DOHH2 (cell line): ENCODE measurements around the gene VWA3B.

Experiments used
- H3F3A ChIP-seq: fragments of 200-600 bp; sonication (generic), shearing (Covaris generic); 2 replicates; pipeline ENCODE4 v1.6.0; 2016; ENCODE audit warnings: antibody characterized with exemption, mild to moderate bottlenecking; ENCODE audit not compliant: control insufficient read depth, insufficient read depth
- H3K27ac ChIP-seq: fragments of 200-600 bp; sonication (generic); 2 replicates; pipeline ENCODE4 v1.5.1; 2014; ENCODE audit warnings: low read depth, mild to moderate bottlenecking, low read length, moderate library complexity
- H3K27me3 ChIP-seq: fragments of 200-600 bp; sonication (generic); 2 replicates; pipeline ENCODE4 v1.6.1; 2014; ENCODE audit warnings: mild to moderate bottlenecking, low read length, mixed read lengths; ENCODE audit not compliant: control insufficient read depth
- H3K36me3 ChIP-seq: fragments of 200-600 bp; sonication (generic); 2 replicates; pipeline ENCODE4 v1.6.1; 2014; ENCODE audit warnings: mild to moderate bottlenecking, low read length, moderate library complexity, mixed read lengths; ENCODE audit not compliant: control insufficient read depth
- H3K4me1 ChIP-seq: fragments of 200-600 bp; sonication (generic); 2 replicates; pipeline ENCODE4 v1.6.1; 2014; ENCODE audit warnings: mild to moderate bottlenecking, low read length, mixed read lengths; ENCODE audit not compliant: control insufficient read depth
- H3K4me2 ChIP-seq: fragments of 200-600 bp; sonication (generic); 2 replicates; pipeline ENCODE4 v1.6.0; 2014; ENCODE audit warnings: mild to moderate bottlenecking, low read length, moderate library complexity
- H3K4me3 ChIP-seq: fragments of 200-600 bp; sonication (generic); 2 replicates; pipeline ENCODE4 v1.5.1; 2014; ENCODE audit warnings: mild to moderate bottlenecking, low read length, mixed read lengths
- H3K79me2 ChIP-seq: fragments of 200-600 bp; sonication (generic); 2 replicates; pipeline ENCODE4 v1.6.1; 2014; ENCODE audit warnings: mild to moderate bottlenecking, low read length, mixed read lengths; ENCODE audit not compliant: control insufficient read depth
- H3K9me2 ChIP-seq: fragments of 200-600 bp; sonication (generic); replicated peaks from 2 replicates; pipeline ENCODE4 v1.6.1; 2014; ENCODE audit warnings: mild to moderate bottlenecking, low read length, mixed read lengths; ENCODE audit not compliant: control insufficient read depth
- H3K9me3 ChIP-seq: fragments of 200-600 bp; sonication (generic); 2 replicates; pipeline ENCODE4 v1.6.1; 2014; ENCODE audit warnings: antibody characterized with exemption, low read length, mixed read lengths; ENCODE audit not compliant: control insufficient read depth, insufficient read depth
- H4K20me1 ChIP-seq: fragments of 200-600 bp; sonication (generic); 2 replicates; pipeline ENCODE4 v1.6.0; 2014; ENCODE audit warnings: low read depth, mild to moderate bottlenecking, antibody characterized with exemption, low read length, moderate library complexity; ENCODE audit not compliant: control insufficient read depth, insufficient read depth
- EZH2phosphoT487 ChIP-seq: fragments of 200-600 bp; sonication (generic); IDR thresholded peaks from 2 replicates; pipeline ENCODE4 v1.6.1; 2017; ENCODE audit warnings: borderline replicate concordance, mild to moderate bottlenecking, antibody characterized with exemption, low read length, moderate library complexity, mixed read lengths
- TF ChIP-seq, protein P1 (sequence below): fragments of 200-600 bp; sonication (generic); IDR thresholded peaks from one replicate; pipeline ENCODE4 v1.5.1; 2014; ENCODE audit warnings: antibody characterized with exemption, mild to moderate bottlenecking, low read depth, low read length; ENCODE audit not compliant: poor library complexity, severe bottlenecking

The VWA3B gene

DNA sequence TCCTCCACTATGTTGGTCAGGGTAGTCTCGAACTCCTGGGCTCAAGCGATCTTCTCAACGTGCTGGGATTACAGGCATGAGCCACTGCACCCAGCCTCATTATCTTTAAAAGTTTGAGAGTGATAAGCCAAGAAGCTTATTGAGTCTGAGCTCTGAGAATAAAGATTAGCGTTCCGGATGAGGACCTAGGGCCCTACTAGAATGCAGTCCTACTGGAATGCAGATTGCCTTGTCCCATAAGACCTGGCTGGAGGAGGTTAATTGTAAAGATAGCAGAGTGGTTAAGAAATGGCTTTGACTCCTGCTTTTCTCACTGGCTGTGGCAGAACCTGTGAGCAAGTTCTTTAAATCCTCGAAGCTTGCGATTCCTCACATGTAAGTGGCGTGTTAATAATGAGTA lies 4.0 kb downstream of the VWA3B start:
- Histone ChIP-seq H4K20me1 (no peaks in the 10 kb centered on the region), H3K4me1 (peaks cover 57% of the 10 kb centered on the region), H3K27ac (no peak overlapping the region), H3K27me3 (no peaks in the 10 kb centered on the region; the same call in none of the 2 replicates), H3F3A (0 out of 2 replicates have a peak, but pooled peaks cover 6% of the 10 kb centered on the region), H3K4me3 (no peak overlapping the region), H3K9me3 (peaks cover 5% of the 10 kb centered on the region; the same call in 1 of the 2 replicates), H3K79me2 (no peaks in the 10 kb centered on the region), H3K36me3 (no peaks in the 10 kb centered on the region), H3K9me2 (no peaks in the 10 kb centered on the region), H3K4me2 (no peak overlapping the region)
- TF ChIP-seq, protein P1, sequence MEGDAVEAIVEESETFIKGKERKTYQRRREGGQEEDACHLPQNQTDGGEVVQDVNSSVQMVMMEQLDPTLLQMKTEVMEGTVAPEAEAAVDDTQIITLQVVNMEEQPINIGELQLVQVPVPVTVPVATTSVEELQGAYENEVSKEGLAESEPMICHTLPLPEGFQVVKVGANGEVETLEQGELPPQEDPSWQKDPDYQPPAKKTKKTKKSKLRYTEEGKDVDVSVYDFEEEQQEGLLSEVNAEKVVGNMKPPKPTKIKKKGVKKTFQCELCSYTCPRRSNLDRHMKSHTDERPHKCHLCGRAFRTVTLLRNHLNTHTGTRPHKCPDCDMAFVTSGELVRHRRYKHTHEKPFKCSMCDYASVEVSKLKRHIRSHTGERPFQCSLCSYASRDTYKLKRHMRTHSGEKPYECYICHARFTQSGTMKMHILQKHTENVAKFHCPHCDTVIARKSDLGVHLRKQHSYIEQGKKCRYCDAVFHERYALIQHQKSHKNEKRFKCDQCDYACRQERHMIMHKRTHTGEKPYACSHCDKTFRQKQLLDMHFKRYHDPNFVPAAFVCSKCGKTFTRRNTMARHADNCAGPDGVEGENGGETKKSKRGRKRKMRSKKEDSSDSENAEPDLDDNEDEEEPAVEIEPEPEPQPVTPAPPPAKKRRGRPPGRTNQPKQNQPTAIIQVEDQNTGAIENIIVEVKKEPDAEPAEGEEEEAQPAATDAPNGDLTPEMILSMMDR: no peak

DNA sequence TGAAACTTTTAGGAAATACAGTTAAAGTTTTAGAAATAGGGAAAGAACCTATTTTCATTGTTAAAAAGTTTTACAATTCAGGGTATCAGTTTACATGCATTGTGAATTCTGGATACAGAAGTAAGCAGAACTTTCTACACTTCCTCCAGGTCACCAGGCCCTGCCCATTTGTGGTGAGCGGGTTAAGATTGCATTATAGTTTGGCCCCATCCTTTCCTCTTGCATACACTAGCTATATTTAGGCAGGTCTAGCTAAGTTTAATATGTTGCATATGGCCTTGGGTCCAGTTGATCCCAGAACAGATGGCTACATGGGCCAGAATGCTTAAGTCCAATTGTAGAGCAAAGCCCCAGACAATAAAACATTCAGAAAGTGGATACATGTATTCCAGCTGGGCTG lies 4.8 kb downstream of the VWA3B start:
- no peaks in the 10 kb centered on the region for H4K20me1 ChIP-seq
- H3K4me1 ChIP-seq: peaks cover 49% of the 10 kb centered on the region
- no peak overlapping the region for H3K4me3 ChIP-seq
- no peak overlapping the region for H3K4me2 ChIP-seq
- no peaks in the 10 kb centered on the region for H3K27me3 ChIP-seq
- no peak overlapping the region for H3K27ac ChIP-seq
- no peaks in the 10 kb centered on the region for H3K9me2 ChIP-seq
- peaks cover 5% of the 10 kb centered on the region; the same call in 1 of the 2 replicates for H3K9me3 ChIP-seq
- no peaks in the 10 kb centered on the region for H3K79me2 ChIP-seq
- 0 out of 2 replicates have a peak, but pooled peaks cover 6% of the 10 kb centered on the region for H3F3A ChIP-seq
- TF ChIP-seq, protein P1: no peak
- no peak for TF ChIP-seq EZH2phosphoT487
- no peaks in the 10 kb centered on the region for H3K36me3 ChIP-seq

DNA sequence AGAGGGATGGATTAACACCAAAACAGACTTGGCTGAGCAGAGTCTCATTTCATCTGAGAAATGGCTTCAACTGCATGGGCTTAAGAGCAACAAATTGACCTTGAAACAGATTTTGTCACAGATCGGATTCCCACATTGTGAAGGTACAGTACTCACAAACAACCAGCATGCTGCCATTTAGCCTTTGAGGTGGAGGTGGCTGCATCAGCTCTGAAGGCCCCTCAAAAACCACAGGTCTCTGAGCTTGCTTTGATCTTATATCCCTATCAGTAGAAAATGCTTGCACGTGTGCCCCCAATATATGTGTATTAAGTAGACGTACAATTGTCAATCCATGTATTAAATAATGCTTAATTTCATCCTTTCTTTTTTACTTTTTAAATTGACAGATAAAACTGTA lies 6.2 kb downstream of the VWA3B start:
- TF ChIP-seq, protein P1: no peak
- no peak for TF ChIP-seq EZH2phosphoT487
- peaks cover 37% of the 10 kb centered on the region for H3K4me1 ChIP-seq
- peaks cover 9% of the 10 kb centered on the region; the same call in 1 of the 2 replicates for H3K9me3 ChIP-seq
- H3K36me3 ChIP-seq: no peaks in the 10 kb centered on the region
- no peaks in the 10 kb centered on the region for H4K20me1 ChIP-seq
- H3K79me2 ChIP-seq: no peaks in the 10 kb centered on the region
- H3K27me3 ChIP-seq: no peaks in the 10 kb centered on the region
- H3K4me3 ChIP-seq: no peak overlapping the region
- H3K27ac ChIP-seq: no peak overlapping the region
- H3K4me2 ChIP-seq: no peak overlapping the region
- no peaks in the 10 kb centered on the region for H3K9me2 ChIP-seq
- H3F3A ChIP-seq: 0 out of 2 replicates have a peak, but pooled peaks cover 6% of the 10 kb centered on the region
